ENCODE results near the gene STYK1.
A peak's percentile ranks its signal among the peaks of the same experiment; 100 is the strongest.
"Not testable (repeated sequence)": the region's sequence is repeated elsewhere in the genome, so short reads cannot be mapped to it uniquely, and the experiment has no call there.

STYK1 gene

GRCh38 chr12:10667581-10667980 is 6.3 kb downstream of the STYK1 start:
- no peak for TF ChIP-seq CTCF (conservative IDR thresholded peaks at IDR 0.05; ENCODE audit: control insufficient read depth, insufficient read depth, low read depth, low read length)
- no peak overlapping the region for H3K4me3 ChIP-seq (ENCODE audit: control insufficient read depth, low read depth, low read length)
- no peak for DNase-seq (ENCODE audit: low read depth)

GRCh38 chr12:10664499-10664898 is 9.4 kb downstream of the STYK1 start:
- TF ChIP-seq CTCF (conservative IDR thresholded peaks at IDR 0.05; ENCODE audit: control insufficient read depth, insufficient read depth, low read depth, low read length) = no peak
- no peak overlapping the region for H3K4me3 ChIP-seq (ENCODE audit: control insufficient read depth, low read depth, low read length)
- DNase-seq (ENCODE audit: low read depth) = no peak

- no peak for DNase-seq (ENCODE audit: low read depth)
- H3K4me3 ChIP-seq (ENCODE audit: control insufficient read depth, low read depth, low read length) = no peak overlapping the region
- TF ChIP-seq CTCF (conservative IDR thresholded peaks at IDR 0.05; ENCODE audit: control insufficient read depth, insufficient read depth, low read depth, low read length) = no peak
Observed at GRCh38 chr12:10663869-10664268, 10.0 kb downstream of the STYK1 start.

- no peak overlapping the region for H3K4me3 ChIP-seq (ENCODE audit: control insufficient read depth, low read depth, low read length)
- no peak for TF ChIP-seq CTCF (conservative IDR thresholded peaks at IDR 0.05; ENCODE audit: control insufficient read depth, insufficient read depth, low read depth, low read length)
- peak; percentile 67 for DNase-seq (ENCODE audit: low read depth)
Observed at GRCh38 chr12:10661338-10661737, 12.5 kb downstream of the STYK1 start.

- no peak for DNase-seq (ENCODE audit: low read depth)
- no peak for TF ChIP-seq CTCF (conservative IDR thresholded peaks at IDR 0.05; ENCODE audit: control insufficient read depth, insufficient read depth, low read depth, low read length)
Observed at GRCh38 chr12:10654003-10654402, 19.8 kb downstream of the STYK1 start.

GRCh38 chr12:10652192-10652591 is 21.7 kb downstream of the STYK1 start:
- no peak overlapping the region for H3K4me3 ChIP-seq (ENCODE audit: control insufficient read depth, low read depth, low read length)
- TF ChIP-seq CTCF (conservative IDR thresholded peaks at IDR 0.05; ENCODE audit: control insufficient read depth, insufficient read depth, low read depth, low read length) = no peak
- no peak for DNase-seq (ENCODE audit: low read depth)

More at GRCh38 chr12:10654003-10654402, 19.8 kb downstream of the STYK1 start:
- H3K4me3 ChIP-seq (ENCODE audit: control insufficient read depth, low read depth, low read length) = no peak overlapping the region

- H3K4me3 ChIP-seq (ENCODE audit: control insufficient read depth, low read depth, low read length); DNase-seq (ENCODE audit: low read depth): not testable (repeated sequence)
Observed at GRCh38 chr12:10646576-10646975, 27.3 kb downstream of the STYK1 start.

Data from fibroblast of mammary gland (primary cell).